ENCODE results near the gene ZNF419. TPM values are rescaled to one million over a fixed set of nuclear protein-coding genes. Genes with fewer than 3 reads are reported as not detected.

The ZNF419 gene
- total RNA-seq, 1 experiment from 2014 or later = 22.3 TPM

GRCh38 chr19:57441979-57442752 lies 45.4 kb upstream of the ZNF419 start:
- CTCF ChIA-PET = no interaction called here
- Histone ChIP-seq H3K9me3 (ENCODE audit: low read length) (peaks cover 26% of the 10 kb centered on the region), H3K4me1 (ENCODE audit: insufficient read depth, low read length) (no peaks in the 10 kb centered on the region), H3K4me2 (ENCODE audit: low read length) (no peak overlapping the region), H3K9ac (ENCODE audit: low read length) (no peak overlapping the region), H3K36me3 (ENCODE audit: low read depth, low read length) (peaks cover 86% of the 10 kb centered on the region), H4K20me1 (ENCODE audit: low read length) (no peaks in the 10 kb centered on the region), H3K9me2 (replicated peaks; ENCODE audit: low read length) (no peaks in the 10 kb centered on the region), H3K79me2 (ENCODE audit: low read length) (peaks cover 55% of the 10 kb centered on the region), H3K27ac (ENCODE audit: low read length) (no peak overlapping the region), H3K27me3 (ENCODE audit: low read length) (no peaks in the 10 kb centered on the region), H2AFZ (ENCODE audit: low read length) (no peak overlapping the region), H3F3A (ENCODE audit: low read length, unreplicated experiment) (no peaks in the 10 kb centered on the region), H3K4me3 (ENCODE audit: low read length) (no peak overlapping the region)
- no peak for ATAC-seq
- BruUV-seq (replicated peaks) = no TSS peak
- intact Hi-C loops (cut with micrococcal nuclease) = no loop called here
- POLR2A ChIA-PET (ENCODE audit: unreplicated experiment) = no interaction called here
- DNase-seq = no peak
- TF ChIP-seq EZH2phosphoT487 (IDR thresholded peaks at IDR 0.05; ENCODE audit: borderline replicate concordance, low read length) = no peak
- TF ChIP-seq EZH2 (IDR thresholded peaks at IDR 0.05; ENCODE audit: low read length, unreplicated experiment) = no peak
- no peak for TF ChIP-seq CTCF (conservative IDR thresholded peaks at IDR 0.05; ENCODE audit: low read depth, low read length)

GRCh38 chr19:57443121-57443696 lies 44.3 kb upstream of the ZNF419 start:
- H4K20me1 ChIP-seq (ENCODE audit: low read length) = no peaks in the 10 kb centered on the region
- no peak overlapping the region for H3K4me3 ChIP-seq (ENCODE audit: low read length)
- H3K9me3 ChIP-seq (ENCODE audit: low read length) = peaks cover 26% of the 10 kb centered on the region
- H3K79me2 ChIP-seq (ENCODE audit: low read length) = peaks cover 45% of the 10 kb centered on the region
- H3F3A ChIP-seq (ENCODE audit: low read length, unreplicated experiment) = no peaks in the 10 kb centered on the region
- ChIA-PET POLR2A (ENCODE audit: unreplicated experiment) (no interaction called here), CTCF (no interaction called here)
- H3K27me3 ChIP-seq (ENCODE audit: low read length) = no peaks in the 10 kb centered on the region
- H3K36me3 ChIP-seq (ENCODE audit: low read depth, low read length) = peaks cover 79% of the 10 kb centered on the region
- no TSS peak for BruUV-seq (replicated peaks)
- ATAC-seq (no peak), DNase-seq (no peak)
- no peaks in the 10 kb centered on the region for H3K4me1 ChIP-seq (ENCODE audit: insufficient read depth, low read length)
- no peak overlapping the region for H3K27ac ChIP-seq (ENCODE audit: low read length)
- no peak overlapping the region for H3K4me2 ChIP-seq (ENCODE audit: low read length)
- H3K9ac ChIP-seq (ENCODE audit: low read length) = no peak overlapping the region
- no peaks in the 10 kb centered on the region for H3K9me2 ChIP-seq (replicated peaks; ENCODE audit: low read length)
- TF ChIP-seq EZH2phosphoT487 (IDR thresholded peaks at IDR 0.05; ENCODE audit: borderline replicate concordance, low read length) = no peak
- TF ChIP-seq CTCF (conservative IDR thresholded peaks at IDR 0.05; ENCODE audit: low read depth, low read length) = no peak
- TF ChIP-seq EZH2 (IDR thresholded peaks at IDR 0.05; ENCODE audit: low read length, unreplicated experiment) = no peak
- H2AFZ ChIP-seq (ENCODE audit: low read length) = no peak overlapping the region
- intact Hi-C loops (cut with micrococcal nuclease) = no loop called here

- Histone ChIP-seq H3K79me2 (ENCODE audit: low read length) (no peaks in the 10 kb centered on the region), H4K20me1 (ENCODE audit: low read length) (no peaks in the 10 kb centered on the region), H3K9ac (ENCODE audit: low read length) (no peak overlapping the region), H3K27me3 (ENCODE audit: low read length) (no peaks in the 10 kb centered on the region), H3K4me3 (ENCODE audit: low read length) (no peak overlapping the region), H3K36me3 (ENCODE audit: low read depth, low read length) (peaks cover 14% of the 10 kb centered on the region), H3K9me2 (replicated peaks; ENCODE audit: low read length) (no peaks in the 10 kb centered on the region), H3K27ac (ENCODE audit: low read length) (no peak overlapping the region), H3K9me3 (ENCODE audit: low read length) (0 out of 2 replicates have a peak, but pooled peaks cover 4% of the 10 kb centered on the region), H3F3A (ENCODE audit: low read length, unreplicated experiment) (no peaks in the 10 kb centered on the region), H3K4me1 (ENCODE audit: insufficient read depth, low read length) (no peaks in the 10 kb centered on the region), H2AFZ (ENCODE audit: low read length) (no peak overlapping the region), H3K4me2 (ENCODE audit: low read length) (no peak overlapping the region)
- TF ChIP-seq EZH2phosphoT487 (IDR thresholded peaks at IDR 0.05; ENCODE audit: borderline replicate concordance, low read length) = no peak
- TF ChIP-seq CTCF (conservative IDR thresholded peaks at IDR 0.05; ENCODE audit: low read depth, low read length) = no peak
- no peak for TF ChIP-seq EZH2 (IDR thresholded peaks at IDR 0.05; ENCODE audit: low read length, unreplicated experiment)
- DNase-seq (no peak), ATAC-seq (no peak)
- BruUV-seq (replicated peaks) = no TSS peak
- ChIA-PET POLR2A (ENCODE audit: unreplicated experiment) (no interaction called here), CTCF (no interaction called here)
- intact Hi-C loops (cut with micrococcal nuclease) = no loop called here
These were observed 35.2 kb upstream of the ZNF419 start for GRCh38 chr19:57452307-57452706.
